HepG2 (cell line): ENCODE measurements around the gene EEFSEC. TPM values are rescaled to one million over a fixed set of nuclear protein-coding genes. Genes with fewer than 3 reads are reported as not detected.

ENCODE experiments used
- CEBPG ChIP-seq: IDR thresholded peaks from 2 replicates; pipeline ENCODE4 v1.6.1; 2016
- CREB1 ChIP-seq, 2 experiments: fragments of 450-650 bp in 1 of 2; IDR thresholded peaks; 2 replicates each; pipeline ENCODE4 v1.6.1; 2016 to 2017; ENCODE audit warnings: control low read depth in 1 of 2, mild to moderate bottlenecking in 1 of 2, missing compliant biosample characterization in 1 of 2, missing genetic modification characterization in 1 of 2
- DNMT1 ChIP-seq: sonication (generic); formaldehyde crosslinking; IDR thresholded peaks from 2 replicates; pipeline ENCODE4 v1.5.1; 2020; ENCODE audit warnings: mild to moderate bottlenecking, missing genetic modification reagents
- ETV5 ChIP-seq: IDR thresholded peaks from 2 replicates; pipeline ENCODE4 v1.6.1; 2018; ENCODE audit warnings: missing biosample characterization, missing genetic modification reagents, inconsistent platforms, borderline replicate concordance
- PHF8 ChIP-seq: sonication (generic); formaldehyde crosslinking; IDR thresholded peaks from 2 replicates; pipeline ENCODE4 v1.5.0; 2020; ENCODE audit warnings: missing genetic modification reagents
- POLR2A ChIP-seq, 2 experiments: IDR thresholded peaks; 2 replicates each; pipeline ENCODE4 v1.6.1; 2011; ENCODE audit warnings: low read depth in 2 of 2, low read length in 2 of 2, mild to moderate bottlenecking in 1 of 2, moderate library complexity in 1 of 2; ENCODE audit not compliant: insufficient read depth in 1 of 2
- RFX1 ChIP-seq: fragments of 450-650 bp; IDR thresholded peaks from 2 replicates; pipeline ENCODE4 v1.6.1; 2017
- TGIF2 ChIP-seq: IDR thresholded peaks from 2 replicates; pipeline ENCODE4 v1.6.1; 2016; ENCODE audit warnings: control low read depth, missing compliant biosample characterization
- ZBTB46 ChIP-seq: sonication (generic); formaldehyde crosslinking; IDR thresholded peaks from 2 replicates; pipeline ENCODE4 v1.4.0; 2020; ENCODE audit warnings: mild to moderate bottlenecking, missing genetic modification reagents, borderline replicate concordance
- ZNF510 ChIP-seq: sonication (generic); formaldehyde crosslinking; IDR thresholded peaks from 2 replicates; pipeline ENCODE4 v1.4.0; 2020; ENCODE audit warnings: low read depth, mild to moderate bottlenecking, missing genetic modification reagents
- ZNF790 ChIP-seq: sonication (generic); formaldehyde crosslinking; IDR thresholded peaks from 2 replicates; pipeline ENCODE4 v1.8.0; 2022; ENCODE audit warnings: missing genetic modification reagents, mild to moderate bottlenecking, borderline replicate concordance
- polyA plus RNA-seq, 8 experiments: library from polyadenylated mRNA; depleted of rRNA in 3 of 8; stranded (reverse) in 7 of 8; unstranded in 1 of 8; fragments of >200 nt; fragmentation: Illumina TruSeq in 4 of 8; extraction: Trizol in 4 of 8; gene quantifications; 2 replicates each; pipeline versions ENCODE4 v1.2.1 to v1.2.3, GENCODE V29; 2011 to 2016; ENCODE audit warnings: low read depth in 4 of 8, missing spikeins in 1 of 8, mixed read lengths in 1 of 8; ENCODE audit not compliant: insufficient read depth in 1 of 8
- total RNA-seq, 5 experiments: library from RNA; depleted of rRNA; stranded (reverse); fragments of >200 nt; fragmentation: Illumina TruSeq; extraction: Trizol; gene quantifications; 2 replicates each; pipeline ENCODE4 v1.2.3, GENCODE V29; 2016; ENCODE audit warnings: low read depth in 1 of 5
- TF ChIP-seq, protein P1 (sequence below): sonication (generic); formaldehyde crosslinking; IDR thresholded peaks from 2 replicates; pipeline ENCODE4 v1.8.0; 2022; ENCODE audit warnings: low read depth, missing genetic modification reagents
- TF ChIP-seq, protein P2 (sequence below), 2 experiments: sonication (generic) in 1 of 2; formaldehyde crosslinking in 1 of 2; IDR thresholded peaks; 2 replicates each; pipeline versions ENCODE4 v1.4.0 to v1.6.1; 2018 to 2020; ENCODE audit warnings: missing genetic modification reagents in 2 of 2, borderline replicate concordance in 1 of 2, low read depth in 1 of 2, mild to moderate bottlenecking in 1 of 2, missing biosample characterization in 1 of 2
- TF ChIP-seq, protein P3 (sequence below): sonication (generic); formaldehyde crosslinking; conservative IDR thresholded peaks from 2 replicates; pipeline ENCODE4 v1.4.0; 2020; ENCODE audit warnings: missing genetic modification reagents
- TF ChIP-seq, protein P4 (sequence below): sonication (generic); formaldehyde crosslinking; IDR thresholded peaks from 2 replicates; pipeline ENCODE4 v1.8.1; 2023; ENCODE audit warnings: mild to moderate bottlenecking, missing genetic modification reagents
- TF ChIP-seq, protein P5 (sequence below): sonication (generic); formaldehyde crosslinking; IDR thresholded peaks from 2 replicates; pipeline ENCODE4 v1.4.0; 2020; ENCODE audit warnings: missing genetic modification reagents, borderline replicate concordance

The EEFSEC gene
- total and polyA plus RNA-seq, 2 of the 13 experiments (the other 11 are each of a cell fraction or from before 2014, with no cell fraction given) = 6.4 to 24.2 TPM

- TF ChIP-seq ZNF790 (CRISPR knock-in tag) = no peak
- TF ChIP-seq DNMT1 = no peak
- TF ChIP-seq POLR2A (IDR thresholded peaks at IDR 0.05; ENCODE audit: insufficient read depth in 1 of 2, low read depth in 2 of 2, low read length in 2 of 2) = no peak
- TF ChIP-seq, protein P1, sequence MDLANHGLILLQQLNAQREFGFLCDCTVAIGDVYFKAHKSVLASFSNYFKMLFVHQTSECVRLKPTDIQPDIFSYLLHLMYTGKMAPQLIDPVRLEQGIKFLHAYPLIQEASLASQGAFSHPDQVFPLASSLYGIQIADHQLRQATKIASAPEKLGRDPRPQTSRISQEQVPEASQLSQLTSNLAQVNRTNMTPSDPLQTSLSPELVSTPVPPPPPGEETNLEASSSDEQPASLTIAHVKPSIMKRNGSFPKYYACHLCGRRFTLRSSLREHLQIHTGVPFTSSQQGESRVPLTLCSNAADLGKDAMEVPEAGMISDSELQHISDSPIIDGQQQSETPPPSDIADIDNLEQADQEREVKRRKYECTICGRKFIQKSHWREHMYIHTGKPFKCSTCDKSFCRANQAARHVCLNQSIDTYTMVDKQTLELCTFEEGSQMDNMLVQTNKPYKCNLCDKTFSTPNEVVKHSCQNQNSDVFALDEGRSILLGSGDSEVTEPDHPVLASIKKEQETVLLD (CRISPR knock-in tag) = no peak
- TF ChIP-seq TGIF2 (CRISPR knock-in tag) = no peak
- TF ChIP-seq ZBTB46 (CRISPR knock-in tag) = no peak
- TF ChIP-seq, protein P2, sequence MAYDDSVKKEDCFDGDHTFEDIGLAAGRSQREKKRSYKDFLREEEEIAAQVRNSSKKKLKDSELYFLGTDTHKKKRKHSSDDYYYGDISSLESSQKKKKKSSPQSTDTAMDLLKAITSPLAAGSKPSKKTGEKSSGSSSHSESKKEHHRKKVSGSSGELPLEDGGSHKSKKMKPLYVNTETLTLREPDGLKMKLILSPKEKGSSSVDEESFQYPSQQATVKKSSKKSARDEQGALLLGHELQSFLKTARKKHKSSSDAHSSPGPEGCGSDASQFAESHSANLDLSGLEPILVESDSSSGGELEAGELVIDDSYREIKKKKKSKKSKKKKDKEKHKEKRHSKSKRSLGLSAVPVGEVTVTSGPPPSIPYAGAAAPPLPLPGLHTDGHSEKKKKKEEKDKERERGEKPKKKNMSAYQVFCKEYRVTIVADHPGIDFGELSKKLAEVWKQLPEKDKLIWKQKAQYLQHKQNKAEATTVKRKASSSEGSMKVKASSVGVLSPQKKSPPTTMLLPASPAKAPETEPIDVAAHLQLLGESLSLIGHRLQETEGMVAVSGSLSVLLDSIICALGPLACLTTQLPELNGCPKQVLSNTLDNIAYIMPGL (CRISPR knock-in tag; IDR thresholded peaks at IDR 0.05; ENCODE audit: borderline replicate concordance in 1 of 2, low read depth in 1 of 2) = no peak
- TF ChIP-seq ETV5 (CRISPR knock-in tag) = peak; percentile 56; the same call in 1 of the 2 replicates
- TF ChIP-seq ZNF510 = no peak
- TF ChIP-seq, protein P3, sequence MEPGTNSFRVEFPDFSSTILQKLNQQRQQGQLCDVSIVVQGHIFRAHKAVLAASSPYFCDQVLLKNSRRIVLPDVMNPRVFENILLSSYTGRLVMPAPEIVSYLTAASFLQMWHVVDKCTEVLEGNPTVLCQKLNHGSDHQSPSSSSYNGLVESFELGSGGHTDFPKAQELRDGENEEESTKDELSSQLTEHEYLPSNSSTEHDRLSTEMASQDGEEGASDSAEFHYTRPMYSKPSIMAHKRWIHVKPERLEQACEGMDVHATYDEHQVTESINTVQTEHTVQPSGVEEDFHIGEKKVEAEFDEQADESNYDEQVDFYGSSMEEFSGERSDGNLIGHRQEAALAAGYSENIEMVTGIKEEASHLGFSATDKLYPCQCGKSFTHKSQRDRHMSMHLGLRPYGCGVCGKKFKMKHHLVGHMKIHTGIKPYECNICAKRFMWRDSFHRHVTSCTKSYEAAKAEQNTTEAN = no peak
- TF ChIP-seq, protein P4, sequence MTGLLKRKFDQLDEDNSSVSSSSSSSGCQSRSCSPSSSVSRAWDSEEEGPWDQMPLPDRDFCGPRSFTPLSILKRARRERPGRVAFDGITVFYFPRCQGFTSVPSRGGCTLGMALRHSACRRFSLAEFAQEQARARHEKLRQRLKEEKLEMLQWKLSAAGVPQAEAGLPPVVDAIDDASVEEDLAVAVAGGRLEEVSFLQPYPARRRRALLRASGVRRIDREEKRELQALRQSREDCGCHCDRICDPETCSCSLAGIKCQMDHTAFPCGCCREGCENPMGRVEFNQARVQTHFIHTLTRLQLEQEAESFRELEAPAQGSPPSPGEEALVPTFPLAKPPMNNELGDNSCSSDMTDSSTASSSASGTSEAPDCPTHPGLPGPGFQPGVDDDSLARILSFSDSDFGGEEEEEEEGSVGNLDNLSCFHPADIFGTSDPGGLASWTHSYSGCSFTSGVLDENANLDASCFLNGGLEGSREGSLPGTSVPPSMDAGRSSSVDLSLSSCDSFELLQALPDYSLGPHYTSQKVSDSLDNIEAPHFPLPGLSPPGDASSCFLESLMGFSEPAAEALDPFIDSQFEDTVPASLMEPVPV (CRISPR knock-in tag) = 0 out of 2 replicates have a peak, but pooled peaks have one; percentile 17
- TF ChIP-seq PHF8 (CRISPR knock-in tag) = peak; percentile 22; the same call in 1 of the 2 replicates
- no peak for TF ChIP-seq RFX1
- TF ChIP-seq CREB1 (IDR thresholded peaks at IDR 0.05) = no peak
- TF ChIP-seq CREB1 (CRISPR knock-in tag; IDR thresholded peaks at IDR 0.05) = no peak
- TF ChIP-seq, protein P5, sequence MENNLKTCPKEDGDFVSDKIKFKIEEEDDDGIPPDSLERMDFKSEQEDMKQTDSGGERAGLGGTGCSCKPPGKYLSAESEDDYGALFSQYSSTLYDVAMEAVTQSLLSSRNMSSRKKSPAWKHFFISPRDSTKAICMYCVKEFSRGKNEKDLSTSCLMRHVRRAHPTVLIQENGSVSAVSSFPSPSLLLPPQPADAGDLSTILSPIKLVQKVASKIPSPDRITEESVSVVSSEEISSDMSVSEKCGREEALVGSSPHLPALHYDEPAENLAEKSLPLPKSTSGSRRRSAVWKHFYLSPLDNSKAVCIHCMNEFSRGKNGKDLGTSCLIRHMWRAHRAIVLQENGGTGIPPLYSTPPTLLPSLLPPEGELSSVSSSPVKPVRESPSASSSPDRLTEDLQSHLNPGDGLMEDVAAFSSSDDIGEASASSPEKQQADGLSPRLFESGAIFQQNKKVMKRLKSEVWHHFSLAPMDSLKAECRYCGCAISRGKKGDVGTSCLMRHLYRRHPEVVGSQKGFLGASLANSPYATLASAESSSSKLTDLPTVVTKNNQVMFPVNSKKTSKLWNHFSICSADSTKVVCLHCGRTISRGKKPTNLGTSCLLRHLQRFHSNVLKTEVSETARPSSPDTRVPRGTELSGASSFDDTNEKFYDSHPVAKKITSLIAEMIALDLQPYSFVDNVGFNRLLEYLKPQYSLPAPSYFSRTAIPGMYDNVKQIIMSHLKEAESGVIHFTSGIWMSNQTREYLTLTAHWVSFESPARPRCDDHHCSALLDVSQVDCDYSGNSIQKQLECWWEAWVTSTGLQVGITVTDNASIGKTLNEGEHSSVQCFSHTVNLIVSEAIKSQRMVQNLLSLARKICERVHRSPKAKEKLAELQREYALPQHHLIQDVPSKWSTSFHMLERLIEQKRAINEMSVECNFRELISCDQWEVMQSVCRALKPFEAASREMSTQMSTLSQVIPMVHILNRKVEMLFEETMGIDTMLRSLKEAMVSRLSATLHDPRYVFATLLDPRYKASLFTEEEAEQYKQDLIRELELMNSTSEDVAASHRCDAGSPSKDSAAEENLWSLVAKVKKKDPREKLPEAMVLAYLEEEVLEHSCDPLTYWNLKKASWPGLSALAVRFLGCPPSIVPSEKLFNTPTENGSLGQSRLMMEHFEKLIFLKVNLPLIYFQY = 0 out of 2 replicates have a peak, but pooled peaks have one; percentile 32
- 0 out of 2 replicates have a peak, but pooled peaks have one; percentile 19 for TF ChIP-seq CEBPG (CRISPR knock-in tag)
Observed at GRCh38 chr3:128353991-128354687, 200.9 kb downstream of the EEFSEC start (continued).
